Measurements from ENCODE around the gene FAM186B. TPM values are rescaled to one million over a fixed set of nuclear protein-coding genes. Genes with fewer than 3 reads are reported as not detected.

The FAM186B gene
- total and polyA plus RNA-seq, 2 of the 13 experiments (the other 11 are each of a cell fraction or from before 2014, with no cell fraction given): 0.07 to 0.20 TPM

- Histone ChIP-seq H3K79me2 (ENCODE audit: insufficient read depth, low read length) (no peaks in the 10 kb centered on the region), H3K9ac (ENCODE audit: insufficient read depth, low read depth, low read length) (no peak overlapping the region), H3K27me3 (ENCODE audit: control insufficient read depth in 1 of 2, insufficient read depth in 2 of 2, low read length in 2 of 2) (peaks cover 11 to 55% of the 10 kb centered on the region in 2 experiments), H3K36me3 (replicated peaks in 1 of 2; ENCODE audit: control insufficient read depth in 1 of 2, insufficient read depth in 2 of 2, low read length in 2 of 2) (no peaks in the 10 kb centered on the region), H2AFZ (ENCODE audit: low read length) (no peak overlapping the region), H3K4me2 (ENCODE audit: low read depth, low read length) (peak overlapping the region; percentile 27; the same call in 1 of the 2 replicates), H3K27ac (ENCODE audit: extremely low read length, insufficient read depth, low read length) (no peak overlapping the region), H3K4me3 (replicated peaks in 1 of 3; ENCODE audit: insufficient read depth in 1 of 3, low read depth in 2 of 3, low read length in 3 of 3) (peak overlapping the region in 1 of 3 experiments; percentile 77; a peak in 1 of 6 replicates), H4K20me1 (ENCODE audit: insufficient read depth, low read length) (no peaks in the 10 kb centered on the region), H3K9me3 (ENCODE audit: low read length) (no peaks in the 10 kb centered on the region), H3K4me1 (ENCODE audit: insufficient read depth, low read length) (peaks cover 75% of the 10 kb centered on the region)
- ATAC-seq (no peak), DNase-seq (ENCODE audit: low spot score) (no peak), FAIRE-seq (no peak)
- WGBS (ENCODE audit: low lambda C conversion rate): 28% methylated on average over 10 of the region's 47 CpGs
- no TSS peak for BruUV-seq (replicated peaks)
- intact Hi-C loops (cut with micrococcal nuclease; ENCODE audit: unreplicated experiment): no loop called here
- CTCF ChIA-PET (ENCODE audit: low intra/inter-chr PET ratio, low total read pairs): no interaction called here
- POLR2A ChIA-PET: no interaction called here
- in situ Hi-C loops (cut with HindIII; ENCODE audit: extremely low pct_ligation_motif_present, low pct_unique_long_range_greater_than_20kb): no loop called here
- TF ChIP-seq ESRRA (CRISPR knock-in tag; IDR thresholded peaks at IDR 0.05; ENCODE audit: low read depth) (no peak), MXI1 (IDR thresholded peaks at IDR 0.05; ENCODE audit: borderline replicate concordance, low read depth, low read length) (no peak), EZH2 (conservative IDR thresholded peaks at IDR 0.05; ENCODE audit: low read depth, low read length) (peak; percentile 71; the same call in 1 of the 2 replicates)
These were observed 65.8 kb downstream of the FAM186B start for GRCh38 chr12:49539406-49540228.

- DNase-seq (ENCODE audit: low spot score) (no peak), ATAC-seq (peak; percentile 45), FAIRE-seq (no peak)
- H3K27me3 ChIP-seq (ENCODE audit: control insufficient read depth in 1 of 2, insufficient read depth in 2 of 2, low read length in 2 of 2): peaks cover 11 to 51% of the 10 kb centered on the region in 2 experiments
- H3K36me3 ChIP-seq (replicated peaks in 1 of 2; ENCODE audit: control insufficient read depth in 1 of 2, insufficient read depth in 2 of 2, low read length in 2 of 2): no peaks in the 10 kb centered on the region
- H3K4me2 ChIP-seq (ENCODE audit: low read depth, low read length): peak within 1 kb of the TSS; percentile 99
- H3K4me3 ChIP-seq (replicated peaks in 1 of 3; ENCODE audit: insufficient read depth in 1 of 3, low read depth in 2 of 3, low read length in 3 of 3): peak within 1 kb of the TSS; percentile 33 to 77 (median 64)
- no TSS peak for BruUV-seq (replicated peaks)
- H3K27ac ChIP-seq (ENCODE audit: extremely low read length, insufficient read depth, low read length): no peak within 1 kb of the TSS
- CTCF ChIA-PET (ENCODE audit: low intra/inter-chr PET ratio, low total read pairs): interaction anchor here (1.9 kb wide), 1 partner anchor 15 kb away, joined by 5 read pairs; no protein-coding TSS in a partner anchor
- in situ Hi-C loops (cut with HindIII; ENCODE audit: extremely low pct_ligation_motif_present, low pct_unique_long_range_greater_than_20kb): no loop called here
- H3K79me2 ChIP-seq (ENCODE audit: insufficient read depth, low read length): no peaks in the 10 kb centered on the region
- H3K9me3 ChIP-seq (ENCODE audit: low read length): no peaks in the 10 kb centered on the region
- intact Hi-C loops (cut with micrococcal nuclease; ENCODE audit: unreplicated experiment): no loop called here
- H4K20me1 ChIP-seq (ENCODE audit: insufficient read depth, low read length): no peaks in the 10 kb centered on the region
- no peak within 1 kb of the TSS for H2AFZ ChIP-seq (ENCODE audit: low read length)
- no peak within 1 kb of the TSS for H3K9ac ChIP-seq (ENCODE audit: insufficient read depth, low read depth, low read length)
- peaks cover 74% of the 10 kb centered on the region for H3K4me1 ChIP-seq (ENCODE audit: insufficient read depth, low read length)
- POLR2A ChIA-PET: interaction anchor here (1.1 to 1.4 kb wide), 2 partner anchors 12 to 29 kb away, joined by 3 to 4 read pairs; partner anchors contain the start of gene MCRS1
- no CpG with 5 or more reads among the region's 107 CpGs for WGBS (ENCODE audit: low lambda C conversion rate)
- TF ChIP-seq FOXM1 (CRISPR knock-in tag; IDR thresholded peaks at IDR 0.05): no peak
- TF ChIP-seq ZNF431 (CRISPR knock-in tag; IDR thresholded peaks at IDR 0.05; ENCODE audit: borderline replicate concordance, low read depth): no peak
- no peak for TF ChIP-seq ZNF562 (CRISPR knock-in tag; IDR thresholded peaks at IDR 0.05; ENCODE audit: borderline replicate concordance)
- no peak for TF ChIP-seq ISX (CRISPR knock-in tag; conservative IDR thresholded peaks at IDR 0.05)
- no peak for TF ChIP-seq IRF2 (CRISPR knock-in tag; IDR thresholded peaks at IDR 0.05)
- no peak for TF ChIP-seq ZBTB38 (CRISPR knock-in tag; IDR thresholded peaks at IDR 0.05)
- TF ChIP-seq RFXAP (CRISPR knock-in tag; IDR thresholded peaks at IDR 0.05; ENCODE audit: borderline replicate concordance): no peak
These were observed 66.7 kb downstream of the FAM186B start, which contains the start of gene KCNH3 for GRCh38 chr12:49538510-49539403. KCNH3 (plus strand) TSS chr12:49539030; CDS start chr12:49539417, 387 bp downstream.
